IMR-90 (cell line): ENCODE measurements around the gene RABGAP1. TPM values are rescaled to one million over a fixed set of nuclear protein-coding genes. Genes with fewer than 3 reads are reported as not detected.

ENCODE experiments used
- ATAC-seq: fragments of 200-7000 bp; cut with Tn5 transposase; 2 replicates; pipeline ENCODE4 v1.9.1; 2020; ENCODE audit warnings: low read depth, mild to moderate bottlenecking, moderate library complexity
- BruUV-seq: library from RNA; stranded (reverse); fragments of 400-500 nt; replicated peaks from 2 replicates; lab custom pipeline; 2021; lab: Mats Ljungman, UMichigan
- CTCF ChIA-PET: fragments of 300-600 bp; formaldehyde crosslinking; extraction: SDS; loops from one replicate; lab custom pipeline; 2021; ENCODE audit warnings: antibody characterized with exemption; lab: Yijun Ruan, JAX
- POLR2A ChIA-PET: fragments of 300-600 bp; sonication (Branson Sonifier 250); formaldehyde crosslinking; loops from one replicate; lab custom pipeline; 2022; ENCODE audit warnings: antibody characterized with exemption; ENCODE audit not compliant: unreplicated experiment; lab: Charles Lee
- DNase-seq: peaks from one replicate; pipeline ENCODE4 v3.0.0; 2013
- H2AFZ ChIP-seq: replicated peaks from 2 replicates; pipeline ENCODE3; 2013; ENCODE audit warnings: low read length, mild to moderate bottlenecking; ENCODE audit not compliant: poor library complexity
- H2AK5ac ChIP-seq: 2 replicates; pipeline ENCODE4 v1.6.1; 2013; ENCODE audit warnings: low read depth, low read length, inconsistent platforms
- H2AK9ac ChIP-seq: replicated peaks from 2 replicates; pipeline ENCODE3; 2013; ENCODE audit warnings: mild to moderate bottlenecking, low read depth, low read length, moderate library complexity; ENCODE audit not compliant: poor library complexity
- H2BK120ac ChIP-seq: 2 replicates; pipeline ENCODE4 v1.6.1; 2013; ENCODE audit warnings: low read depth, low read length, inconsistent platforms
- H2BK15ac ChIP-seq: 3 replicates; pipeline ENCODE4 v1.6.1; 2013; ENCODE audit warnings: low read depth, low read length, inconsistent platforms
- H2BK20ac ChIP-seq: 2 replicates; pipeline ENCODE4 v1.6.1; 2013; ENCODE audit warnings: low read depth, mild to moderate bottlenecking, inconsistent platforms, low read length, moderate library complexity
- H2BK5ac ChIP-seq: 2 replicates; pipeline ENCODE4 v1.6.1; 2013; ENCODE audit warnings: mild to moderate bottlenecking, low read depth, low read length, inconsistent platforms; ENCODE audit not compliant: poor library complexity, severe bottlenecking
- H3K14ac ChIP-seq: replicated peaks from 2 replicates; pipeline ENCODE4 v1.6.1; 2013; ENCODE audit warnings: low read depth, low read length, inconsistent platforms
- H3K18ac ChIP-seq: 2 replicates; pipeline ENCODE4 v1.6.1; 2013; ENCODE audit warnings: low read depth, low read length, control low read depth
- H3K23ac ChIP-seq: 2 replicates; pipeline ENCODE4 v1.6.1; 2013; ENCODE audit warnings: low read depth, low read length, inconsistent platforms
- H3K27ac ChIP-seq: 2 replicates; pipeline ENCODE4 v1.5.1; 2013; ENCODE audit warnings: mild to moderate bottlenecking, control low read depth, low read length; ENCODE audit not compliant: insufficient read depth
- H3K27me3 ChIP-seq: 2 replicates; pipeline ENCODE4 v1.6.1; 2013; ENCODE audit warnings: low read length; ENCODE audit not compliant: control insufficient read depth, insufficient read depth
- H3K36me3 ChIP-seq: 2 replicates; pipeline ENCODE4 v1.6.1; 2013; ENCODE audit warnings: low read length, mixed read lengths; ENCODE audit not compliant: control insufficient read depth, insufficient read depth
- H3K4ac ChIP-seq: 2 replicates; pipeline ENCODE4 v1.6.1; 2013; ENCODE audit warnings: low read depth, low read length, inconsistent platforms
- H3K4me1 ChIP-seq: 2 replicates; pipeline ENCODE4 v1.6.1; 2013; ENCODE audit warnings: low read length, mixed read lengths; ENCODE audit not compliant: control insufficient read depth, insufficient read depth
- H3K4me2 ChIP-seq: 2 replicates; pipeline ENCODE4 v1.6.1; 2013; ENCODE audit warnings: low read depth, mild to moderate bottlenecking, control low read depth, low read length, moderate library complexity
- H3K4me3 ChIP-seq: 2 replicates; pipeline ENCODE4 v1.5.1; 2013; ENCODE audit warnings: low read depth, mild to moderate bottlenecking, control low read depth, low read length, moderate library complexity; ENCODE audit not compliant: insufficient read depth
- H3K56ac ChIP-seq: 2 replicates; pipeline ENCODE4 v1.6.1; 2013; ENCODE audit warnings: low read length, inconsistent platforms; ENCODE audit not compliant: insufficient read depth; ENCODE audit errors: extremely low read depth
- H3K79me1 ChIP-seq, 2 experiments: 2 replicates each; pipeline ENCODE4 v1.6.1; 2013; ENCODE audit warnings: low read length in 2 of 2, inconsistent platforms in 1 of 2, low read depth in 1 of 2
- H3K9ac ChIP-seq: 2 replicates; pipeline ENCODE4 v1.6.1; 2013; ENCODE audit warnings: low read depth, low read length, control low read depth
- H3K9me1 ChIP-seq: 2 replicates; pipeline ENCODE4 v1.6.1; 2013; ENCODE audit warnings: low read length, inconsistent platforms; ENCODE audit not compliant: insufficient read depth
- H3K9me3 ChIP-seq: 2 replicates; pipeline ENCODE4 v1.6.1; 2013; ENCODE audit warnings: low read length; ENCODE audit not compliant: control insufficient read depth, insufficient read depth
- H4K20me1 ChIP-seq: 2 replicates; pipeline ENCODE4 v1.6.1; 2013; ENCODE audit warnings: low read length, inconsistent platforms; ENCODE audit not compliant: insufficient read depth
- H4K5ac ChIP-seq: 2 replicates; pipeline ENCODE4 v1.6.1; 2013; ENCODE audit warnings: mild to moderate bottlenecking, low read depth, low read length, control low read depth
- H4K8ac ChIP-seq, 2 experiments: 2 replicates each; pipeline ENCODE4 v1.6.1; 2013; ENCODE audit warnings: low read depth in 2 of 2, low read length in 2 of 2, control low read depth in 1 of 2, inconsistent platforms in 1 of 2
- H4K91ac ChIP-seq: 2 replicates; pipeline ENCODE4 v1.6.1; 2013; ENCODE audit warnings: low read depth, low read length, inconsistent platforms; ENCODE audit not compliant: insufficient read depth
- CEBPB ChIP-seq: IDR thresholded peaks from 2 replicates; pipeline ENCODE4 v1.6.1; 2012; ENCODE audit warnings: low read depth, low read length, improper control_type of control experiment
- CTCF ChIP-seq: conservative IDR thresholded peaks from 2 replicates; pipeline ENCODE4 v1.5.1; 2012; ENCODE audit warnings: mild to moderate bottlenecking, low read depth, low read length, improper control_type of control experiment
- ELK1 ChIP-seq: fragments of 150-350 bp; IDR thresholded peaks from 2 replicates; pipeline ENCODE4 v1.6.1; 2016; ENCODE audit warnings: low read depth, mild to moderate bottlenecking, low read length, moderate library complexity, borderline replicate concordance
- MAFK ChIP-seq: IDR thresholded peaks from 2 replicates; pipeline ENCODE4 v1.6.1; 2012; ENCODE audit warnings: low read depth, low read length, improper control_type of control experiment
- RFX5 ChIP-seq: IDR thresholded peaks from 2 replicates; pipeline ENCODE4 v1.8.0; 2012; ENCODE audit warnings: low read depth, mild to moderate bottlenecking, low read length, moderate library complexity
- SMC3 ChIP-seq: fragments of 150-350 bp; IDR thresholded peaks from 2 replicates; pipeline ENCODE4 v1.6.1; 2016; ENCODE audit warnings: low read depth, mild to moderate bottlenecking, antibody characterized with exemption, low read length, moderate library complexity
- WGBS, 2 experiments: methylation state at CpG; one replicate each; pipeline versions ENCODE4 v1.1.5 to v1.1.7; 2013; ENCODE audit warnings: missing lambda C conversion rate in 2 of 2; ENCODE audit not compliant: insufficient read length in 1 of 2; ENCODE audit errors: extremely low coverage in 2 of 2; 5-methylcytosine and 5-hydroxymethylcytosine counted together
- dilution Hi-C: fragments of 300-500 bp; cut with HindIII; formaldehyde crosslinking; loops from one replicate; pipeline ENCODE4 v1.14.3; 2018; ENCODE audit warnings: low sequenced_read_pairs; ENCODE audit not compliant: unreplicated experiment
- in situ Hi-C: fragments of 300-500 bp; cut with MboI; formaldehyde crosslinking; loops from 3 replicates; pipeline ENCODE4 v1.14.3; 2019; ENCODE audit warnings: low sequenced_read_pairs, inconsistent platforms, mixed read lengths
- intact Hi-C: fragments of 100-400 bp; cut with micrococcal nuclease; formaldehyde crosslinking; loops from 2 replicates; pipeline ENCODE4 v1.10.0; 2022
- polyA plus RNA-seq, 3 experiments: library from polyadenylated mRNA; depleted of rRNA; stranded (reverse); fragments of >200 nt; gene quantifications; 2 replicates each; pipeline ENCODE4 v1.2.3, GENCODE V29; 2012; ENCODE audit warnings: low replicate concordance in 1 of 3
- total RNA-seq: library from RNA; depleted of rRNA; stranded (reverse); fragments of >200 nt; gene quantifications from 2 replicates; pipeline ENCODE4 v1.2.3, GENCODE V29; 2012

Gene RABGAP1
- total and polyA plus RNA-seq, 2 of the 4 experiments (the other 2 are of a cell fraction), result 20.0 to 53.9 TPM

- Histone ChIP-seq H2BK20ac (peak overlapping the region; percentile 85), H3K9me1 (peaks cover 9% of the 10 kb centered on the region; the same call in 1 of the 2 replicates), H3K9ac (no peak overlapping the region; the same call in 1 of the 2 replicates), H2AK5ac (0 out of 2 replicates have a peak overlapping the region, but pooled peaks have one; percentile 27), H3K9me3 (no peaks in the 10 kb centered on the region), H2AK9ac (no peak overlapping the region), H4K5ac (peak overlapping the region; percentile 92; the same call in 1 of the 2 replicates), H3K23ac (peak overlapping the region; percentile 89), H3K79me1 (peaks cover 15 to 16% of the 10 kb centered on the region in 2 experiments), H2BK120ac (peak overlapping the region; percentile 85), H2AFZ (no peak overlapping the region), H3K18ac (peak overlapping the region; percentile 96; the same call in 1 of the 2 replicates), H3K27me3 (no peaks in the 10 kb centered on the region), H4K91ac (peak overlapping the region; percentile 80), H4K20me1 (no peaks in the 10 kb centered on the region), H4K8ac (peak overlapping the region in 1 of 2 experiments; percentile 81; a peak in 3 of 4 replicates), H3K4ac (peak overlapping the region; percentile 76), H3K27ac (peak overlapping the region; percentile 57), H2BK5ac (peak overlapping the region; percentile 91), H3K14ac (peak overlapping the region; percentile 91), H3K4me3 (no peak overlapping the region), H3K4me1 (peaks cover 6% of the 10 kb centered on the region), H2BK15ac (peak overlapping the region; percentile 21; the same call in 1 of the 3 replicates), H3K36me3 (peaks cover 11% of the 10 kb centered on the region), H3K4me2 (peak overlapping the region; percentile 74; the same call in 1 of the 2 replicates), H3K56ac (peak overlapping the region; percentile 82; the same call in 1 of the 2 replicates)
- CTCF ChIA-PET, result interaction anchor here (0.6 to 1.2 kb wide), 3 partner anchors 10 to 30 kb away, joined by 3 read pairs; no protein-coding TSS in a partner anchor
- intact Hi-C loops (no loop called here), in situ Hi-C loops (no loop called here), dilution Hi-C loops (no loop called here)
- DNase-seq, result peak; percentile 57
- no TSS peak for BruUV-seq
- 60% methylated on average over 1 of the region's 3 CpGs; no CpG with 5 or more reads in 1 of the 2 experiments for WGBS, 2 experiments
- TF ChIP-seq ELK1 (no peak), CTCF (no peak), SMC3 (no peak), RFX5 (no peak), CEBPB (no peak), MAFK (no peak)
- POLR2A ChIA-PET, result no interaction called here
- ATAC-seq, result peak; percentile 53
These were observed 96.2 kb downstream of the RABGAP1 start for GRCh38 chr9:123036893-123037545.
